ENCODE measurements around the gene CDK15. TPM values are rescaled to one million over a fixed set of nuclear protein-coding genes. Genes with fewer than 3 reads are reported as not detected.
"Not testable (repeated sequence)": the region's sequence is repeated elsewhere in the genome, so short reads cannot be mapped to it uniquely, and the experiment has no call there.

Gene CDK15
- polyA plus RNA-seq, 2 donors: 0.05 to 0.18 TPM

- Histone ChIP-seq H3K9me3 (ENCODE audit: control insufficient read depth in 2 of 2, insufficient read depth in 1 of 2, low read depth in 1 of 2, low read length in 1 of 2) (no peaks in the 10 kb centered on the region), H3K27me3 (ENCODE audit: control insufficient read depth in 1 of 2, insufficient read depth in 2 of 2, low read length in 2 of 2) (no peaks in the 10 kb centered on the region), H3K36me3 (ENCODE audit: control insufficient read depth in 2 of 2, insufficient read depth in 2 of 2, low read length in 1 of 2) (no peaks in the 10 kb centered on the region), H3K27ac (ENCODE audit: low read depth in 2 of 2, low read length in 1 of 2) (no peak overlapping the region), H3K4me1 (ENCODE audit: control insufficient read depth in 2 of 2, insufficient read depth in 2 of 2, low read length in 1 of 2) (no peaks in the 10 kb centered on the region), H3K4me3 (ENCODE audit: low read depth in 1 of 2, low read length in 2 of 2) (no peak overlapping the region)
- 77 to 81% methylated on average over 7 of the region's 7 CpGs for WGBS, 2 donors
Observed at GRCh38 chr2:201798252-201798913, 8.0 kb upstream of the CDK15 start.

GRCh38 chr2:201798914-201799285, 7.4 kb upstream of the CDK15 start:
- not testable (repeated sequence) for H3K27ac ChIP-seq (ENCODE audit: low read depth in 2 of 2, low read length in 1 of 2); H3K4me1 ChIP-seq (ENCODE audit: control insufficient read depth in 2 of 2, insufficient read depth in 2 of 2, low read length in 1 of 2); H3K36me3 ChIP-seq (ENCODE audit: control insufficient read depth in 2 of 2, insufficient read depth in 2 of 2, low read length in 1 of 2); H3K9me3 ChIP-seq (ENCODE audit: control insufficient read depth in 2 of 2, insufficient read depth in 1 of 2, low read depth in 1 of 2, low read length in 1 of 2); H3K4me3 ChIP-seq (ENCODE audit: low read depth in 1 of 2, low read length in 2 of 2); H3K27me3 ChIP-seq (ENCODE audit: control insufficient read depth in 1 of 2, insufficient read depth in 2 of 2, low read length in 2 of 2)
- WGBS, 2 donors: 80 to 81% methylated on average over 2 of the region's 2 CpGs

- Histone ChIP-seq H3K36me3 (ENCODE audit: control insufficient read depth in 2 of 2, insufficient read depth in 2 of 2, low read length in 1 of 2) (no peaks in the 10 kb centered on the region), H3K27me3 (ENCODE audit: control insufficient read depth in 1 of 2, insufficient read depth in 2 of 2, low read length in 2 of 2) (no peaks in the 10 kb centered on the region), H3K4me1 (ENCODE audit: control insufficient read depth in 2 of 2, insufficient read depth in 2 of 2, low read length in 1 of 2) (no peaks in the 10 kb centered on the region), H3K4me3 (ENCODE audit: low read depth in 1 of 2, low read length in 2 of 2) (no peak overlapping the region), H3K27ac (ENCODE audit: low read depth in 2 of 2, low read length in 1 of 2) (no peak overlapping the region), H3K9me3 (ENCODE audit: control insufficient read depth in 2 of 2, insufficient read depth in 1 of 2, low read depth in 1 of 2, low read length in 1 of 2) (no peaks in the 10 kb centered on the region)
- 48 to 62% methylated on average over 8 of the region's 8 CpGs for WGBS, 2 donors
Observed at GRCh38 chr2:201807452-201807999, 1.2 kb downstream of the CDK15 start.

- no peak overlapping the region for H3K4me3 ChIP-seq (ENCODE audit: low read depth in 1 of 2, low read length in 2 of 2)
- no peaks in the 10 kb centered on the region for H3K9me3 ChIP-seq (ENCODE audit: control insufficient read depth in 2 of 2, insufficient read depth in 1 of 2, low read depth in 1 of 2, low read length in 1 of 2)
- no peaks in the 10 kb centered on the region for H3K27me3 ChIP-seq (ENCODE audit: control insufficient read depth in 1 of 2, insufficient read depth in 2 of 2, low read length in 2 of 2)
- no peaks in the 10 kb centered on the region for H3K4me1 ChIP-seq (ENCODE audit: control insufficient read depth in 2 of 2, insufficient read depth in 2 of 2, low read length in 1 of 2)
- 76 to 87% methylated on average over 2 of the region's 2 CpGs for WGBS, 2 donors
- no peak overlapping the region for H3K27ac ChIP-seq (ENCODE audit: low read depth in 2 of 2, low read length in 1 of 2)
- no peaks in the 10 kb centered on the region for H3K36me3 ChIP-seq (ENCODE audit: control insufficient read depth in 2 of 2, insufficient read depth in 2 of 2, low read length in 1 of 2)
Observed at GRCh38 chr2:201808027-201808426, 1.7 kb downstream of the CDK15 start.

GRCh38 chr2:201809633-201810032, 3.3 kb downstream of the CDK15 start:
- H3K27me3 ChIP-seq (ENCODE audit: control insufficient read depth in 1 of 2, insufficient read depth in 2 of 2, low read length in 2 of 2): no peaks in the 10 kb centered on the region

GRCh38 chr2:201810604-201811003, 4.3 kb downstream of the CDK15 start:
- 85 to 91% methylated on average over 7 of the region's 7 CpGs for WGBS, 2 donors
- not testable (repeated sequence) for H3K4me1 ChIP-seq (ENCODE audit: control insufficient read depth in 2 of 2, insufficient read depth in 2 of 2, low read length in 1 of 2); H3K4me3 ChIP-seq (ENCODE audit: low read depth in 1 of 2, low read length in 2 of 2); H3K27me3 ChIP-seq (ENCODE audit: control insufficient read depth in 1 of 2, insufficient read depth in 2 of 2, low read length in 2 of 2); H3K9me3 ChIP-seq (ENCODE audit: control insufficient read depth in 2 of 2, insufficient read depth in 1 of 2, low read depth in 1 of 2, low read length in 1 of 2); H3K27ac ChIP-seq (ENCODE audit: low read depth in 2 of 2, low read length in 1 of 2); H3K36me3 ChIP-seq (ENCODE audit: control insufficient read depth in 2 of 2, insufficient read depth in 2 of 2, low read length in 1 of 2)

More at GRCh38 chr2:201809633-201810032, 3.3 kb downstream of the CDK15 start:
- Histone ChIP-seq H3K4me1 (ENCODE audit: control insufficient read depth in 2 of 2, insufficient read depth in 2 of 2, low read length in 1 of 2) (no peaks in the 10 kb centered on the region), H3K36me3 (ENCODE audit: control insufficient read depth in 2 of 2, insufficient read depth in 2 of 2, low read length in 1 of 2) (no peaks in the 10 kb centered on the region), H3K27ac (ENCODE audit: low read depth in 2 of 2, low read length in 1 of 2) (no peak overlapping the region), H3K4me3 (ENCODE audit: low read depth in 1 of 2, low read length in 2 of 2) (no peak overlapping the region), H3K9me3 (ENCODE audit: control insufficient read depth in 2 of 2, insufficient read depth in 1 of 2, low read depth in 1 of 2, low read length in 1 of 2) (no peaks in the 10 kb centered on the region)
- WGBS, 2 donors: 73 to 80% methylated on average over 4 of the region's 4 CpGs

GRCh38 chr2:201813996-201814760, 7.8 kb downstream of the CDK15 start:
- H3K27ac ChIP-seq (ENCODE audit: low read depth in 2 of 2, low read length in 1 of 2): no peak overlapping the region

GRCh38 chr2:201816657-201817575, 10.6 kb downstream of the CDK15 start:
- H3K4me3 ChIP-seq (ENCODE audit: low read depth in 1 of 2, low read length in 2 of 2): no peak overlapping the region
- no peak overlapping the region for H3K27ac ChIP-seq (ENCODE audit: low read depth in 2 of 2, low read length in 1 of 2)
- no peaks in the 10 kb centered on the region for H3K9me3 ChIP-seq (ENCODE audit: control insufficient read depth in 2 of 2, insufficient read depth in 1 of 2, low read depth in 1 of 2, low read length in 1 of 2)
- no peaks in the 10 kb centered on the region for H3K36me3 ChIP-seq (ENCODE audit: control insufficient read depth in 2 of 2, insufficient read depth in 2 of 2, low read length in 1 of 2)
- no peaks in the 10 kb centered on the region for H3K27me3 ChIP-seq (ENCODE audit: control insufficient read depth in 1 of 2, insufficient read depth in 2 of 2, low read length in 2 of 2)
- no peaks in the 10 kb centered on the region for H3K4me1 ChIP-seq (ENCODE audit: control insufficient read depth in 2 of 2, insufficient read depth in 2 of 2, low read length in 1 of 2)
- WGBS, 2 donors: 81 to 82% methylated on average over 5 of the region's 5 CpGs

More at GRCh38 chr2:201813996-201814760, 7.8 kb downstream of the CDK15 start:
- Histone ChIP-seq H3K36me3 (ENCODE audit: control insufficient read depth in 2 of 2, insufficient read depth in 2 of 2, low read length in 1 of 2) (no peaks in the 10 kb centered on the region), H3K4me3 (ENCODE audit: low read depth in 1 of 2, low read length in 2 of 2) (no peak overlapping the region), H3K9me3 (ENCODE audit: control insufficient read depth in 2 of 2, insufficient read depth in 1 of 2, low read depth in 1 of 2, low read length in 1 of 2) (no peaks in the 10 kb centered on the region), H3K4me1 (ENCODE audit: control insufficient read depth in 2 of 2, insufficient read depth in 2 of 2, low read length in 1 of 2) (no peaks in the 10 kb centered on the region), H3K27me3 (ENCODE audit: control insufficient read depth in 1 of 2, insufficient read depth in 2 of 2, low read length in 2 of 2) (no peaks in the 10 kb centered on the region)
- WGBS, 2 donors: 66 to 72% methylated on average over 9 of the region's 9 CpGs

- Histone ChIP-seq H3K27ac (ENCODE audit: low read depth in 2 of 2, low read length in 1 of 2) (no peak overlapping the region), H3K9me3 (ENCODE audit: control insufficient read depth in 2 of 2, insufficient read depth in 1 of 2, low read depth in 1 of 2, low read length in 1 of 2) (no peaks in the 10 kb centered on the region), H3K27me3 (ENCODE audit: control insufficient read depth in 1 of 2, insufficient read depth in 2 of 2, low read length in 2 of 2) (no peaks in the 10 kb centered on the region), H3K36me3 (ENCODE audit: control insufficient read depth in 2 of 2, insufficient read depth in 2 of 2, low read length in 1 of 2) (no peaks in the 10 kb centered on the region), H3K4me1 (ENCODE audit: control insufficient read depth in 2 of 2, insufficient read depth in 2 of 2, low read length in 1 of 2) (no peaks in the 10 kb centered on the region), H3K4me3 (ENCODE audit: low read depth in 1 of 2, low read length in 2 of 2) (no peak overlapping the region)
- 84 to 86% methylated on average over 4 of the region's 4 CpGs for WGBS, 2 donors
Observed at GRCh38 chr2:201820383-201821007, 14.2 kb downstream of the CDK15 start.

All from esophagus (tissue), 2 donors.